ENCODE measurements around the gene RTBDN.

Gene RTBDN

DNA sequence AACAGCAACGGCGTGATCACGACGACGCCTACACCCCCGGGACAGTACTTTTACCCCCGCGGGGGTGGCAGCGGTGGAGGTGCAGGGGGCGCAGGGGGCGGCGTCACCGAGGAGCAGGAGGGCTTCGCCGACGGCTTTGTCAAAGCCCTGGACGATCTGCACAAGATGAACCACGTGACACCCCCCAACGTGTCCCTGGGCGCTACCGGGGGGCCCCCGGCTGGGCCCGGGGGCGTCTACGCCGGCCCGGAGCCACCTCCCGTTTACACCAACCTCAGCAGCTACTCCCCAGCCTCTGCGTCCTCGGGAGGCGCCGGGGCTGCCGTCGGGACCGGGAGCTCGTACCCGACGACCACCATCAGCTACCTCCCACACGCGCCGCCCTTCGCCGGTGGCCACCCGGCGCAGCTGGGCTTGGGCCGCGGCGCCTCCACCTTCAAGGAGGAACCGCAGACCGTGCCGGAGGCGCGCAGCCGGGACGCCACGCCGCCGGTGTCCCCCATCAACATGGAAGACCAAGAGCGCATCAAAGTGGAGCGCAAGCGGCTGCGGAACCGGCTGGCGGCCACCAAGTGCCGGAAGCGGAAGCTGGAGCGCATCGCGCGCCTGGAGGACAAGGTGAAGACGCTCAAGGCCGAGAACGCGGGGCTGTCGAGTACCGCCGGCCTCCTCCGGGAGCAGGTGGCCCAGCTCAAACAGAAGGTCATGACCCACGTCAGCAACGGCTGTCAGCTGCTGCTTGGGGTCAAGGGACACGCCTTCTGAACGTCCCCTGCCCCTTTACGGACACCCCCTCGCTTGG lies 42.1 kb downstream of the RTBDN start:
- peak; percentile 72 for DNase-seq (ENCODE audit: low read depth)

GRCh38 chr19:12791345-12792050 lies 42.9 kb downstream of the RTBDN start, which contains the start of gene JUNB:
JUNB (plus strand) TSS chr19:12791486; CDS start chr19:12791772, 286 bp downstream.
- DNase-seq (ENCODE audit: low read depth): peak; percentile 95

GRCh38 chr19:12790628-12791344 lies 43.6 kb downstream of the RTBDN start:
- no peak for DNase-seq (ENCODE audit: low read depth)

GRCh38 chr19:12789904-12790619 lies 44.3 kb downstream of the RTBDN start:
- peak; percentile 87 for DNase-seq (ENCODE audit: low read depth)

DNA sequence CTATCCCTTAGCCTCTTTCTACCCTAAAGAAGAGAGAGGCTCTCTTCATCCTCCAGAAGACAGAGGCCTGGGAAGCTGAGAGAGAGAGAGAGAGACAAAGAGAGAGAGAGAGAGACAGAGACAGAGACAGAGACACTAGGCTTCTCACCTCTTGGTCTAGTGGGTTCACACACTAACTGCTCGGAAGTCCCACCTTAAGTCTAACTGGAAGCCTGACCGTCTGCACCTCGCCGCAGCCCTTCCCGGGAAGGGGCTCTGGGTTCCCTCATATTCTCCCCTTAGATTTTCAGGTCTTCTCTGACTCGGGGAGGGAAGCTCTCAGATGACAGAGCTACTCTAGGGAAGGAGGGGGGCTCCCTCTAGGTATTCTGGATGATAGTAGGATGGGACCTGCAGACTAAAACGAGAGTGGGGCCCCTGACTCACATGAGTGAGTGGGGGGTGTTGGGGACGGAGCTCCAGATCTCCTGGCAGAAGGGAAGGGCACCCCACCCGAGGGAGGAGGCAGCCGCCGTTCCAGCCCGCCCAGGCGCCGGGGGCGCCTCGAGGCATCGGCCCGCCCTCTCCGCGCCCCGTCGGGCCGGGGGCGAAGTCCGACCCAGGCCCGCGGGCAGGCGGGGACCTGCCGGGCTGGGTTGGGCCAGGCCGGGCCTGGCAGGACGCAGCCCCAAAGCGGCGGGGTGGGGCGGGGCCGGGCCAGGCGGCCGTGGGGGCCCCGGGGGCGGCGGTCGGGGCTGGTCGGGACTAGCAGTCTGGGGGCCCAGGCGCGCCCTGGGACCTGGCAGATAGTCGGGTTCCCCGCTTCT lies 45.1 kb downstream of the RTBDN start:
- no peak for DNase-seq (ENCODE audit: low read depth)

- peak; percentile 25 for DNase-seq (ENCODE audit: low read depth)
These were observed 45.7 kb downstream of the RTBDN start for GRCh38 chr19:12788682-12789097.

- no peak for DNase-seq (ENCODE audit: low read depth)
These were observed 46.2 kb downstream of the RTBDN start for GRCh38 chr19:12788042-12788681.

DNA sequence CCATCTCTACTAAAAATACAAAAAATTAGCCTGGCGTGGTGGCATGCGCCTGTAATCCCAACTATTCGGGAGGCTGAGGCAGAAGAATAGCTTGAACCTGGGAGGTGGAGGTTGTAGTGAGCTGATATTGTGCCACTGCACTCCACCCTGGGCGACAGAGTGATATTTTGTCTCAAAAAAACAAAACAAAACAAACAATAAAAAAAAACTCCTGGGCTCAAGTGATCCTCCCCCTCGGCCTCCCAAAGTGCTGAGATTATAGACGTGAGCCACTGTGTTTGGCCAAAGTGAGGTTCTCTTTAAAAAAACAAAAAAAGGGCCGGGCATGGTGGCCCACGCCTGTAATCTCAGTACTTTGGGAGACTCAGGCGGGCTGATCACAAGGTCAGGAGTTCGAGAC lies 46.9 kb downstream of the RTBDN start:
- DNase-seq (ENCODE audit: low read depth): no peak

DNA sequence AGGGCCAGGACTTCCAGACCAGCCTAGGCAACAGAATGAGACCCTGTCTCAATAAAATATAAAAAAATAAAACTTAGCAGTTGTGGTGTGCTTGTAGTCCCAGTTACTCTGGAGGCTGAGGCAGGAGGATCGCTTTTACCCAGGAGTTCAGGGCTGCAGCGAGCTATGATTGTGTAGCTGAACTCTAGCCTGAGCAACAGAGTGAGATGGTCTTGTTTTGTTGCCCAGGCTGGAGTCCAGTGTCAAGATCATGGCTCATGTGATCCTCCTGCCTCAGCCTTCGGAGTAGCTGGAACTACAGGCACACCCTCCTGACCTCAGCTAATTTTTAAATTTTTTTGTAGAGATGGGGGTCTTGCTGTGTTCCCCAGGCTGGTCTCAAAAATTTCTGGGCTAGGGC lies 47.4 kb downstream of the RTBDN start:
- no peak for DNase-seq (ENCODE audit: low read depth)

DNA sequence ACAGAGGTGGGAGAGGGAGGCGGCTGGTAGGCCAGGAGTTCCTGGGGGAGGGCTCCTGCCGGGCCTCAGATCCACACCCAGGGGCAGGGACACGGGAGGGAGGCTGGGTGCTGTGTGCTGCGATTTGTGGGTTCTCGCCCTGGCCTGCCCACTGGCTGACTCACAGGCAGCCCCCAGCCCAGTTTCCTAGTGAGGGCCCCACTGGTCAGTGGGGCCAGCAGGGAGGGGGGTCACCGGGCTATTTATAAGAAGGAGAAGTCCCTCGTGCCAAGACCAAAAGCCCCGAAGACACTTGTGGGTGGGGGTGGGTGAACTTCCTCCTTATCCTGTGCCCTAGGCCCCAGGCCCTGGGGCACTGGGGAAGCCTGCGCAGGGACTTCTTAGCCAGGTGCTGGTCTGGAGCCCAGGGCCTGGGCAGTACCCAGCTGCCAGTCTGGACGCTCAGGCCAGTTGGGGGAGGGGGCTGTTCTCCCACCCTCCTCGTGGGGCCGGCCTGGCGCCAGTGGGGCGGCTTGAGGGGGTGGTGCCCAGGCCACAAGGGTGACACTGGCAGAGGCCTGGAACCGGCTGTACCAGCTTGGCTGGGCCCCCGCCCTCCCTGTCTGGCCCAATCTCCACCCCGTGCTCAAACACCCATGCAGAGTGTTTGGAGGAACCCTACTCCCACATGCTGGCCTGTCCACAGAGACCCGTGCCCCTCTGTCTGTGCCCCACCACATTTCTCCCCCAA lies 48.1 kb downstream of the RTBDN start:
- peak; percentile 19 for DNase-seq (ENCODE audit: low read depth)

DNA sequence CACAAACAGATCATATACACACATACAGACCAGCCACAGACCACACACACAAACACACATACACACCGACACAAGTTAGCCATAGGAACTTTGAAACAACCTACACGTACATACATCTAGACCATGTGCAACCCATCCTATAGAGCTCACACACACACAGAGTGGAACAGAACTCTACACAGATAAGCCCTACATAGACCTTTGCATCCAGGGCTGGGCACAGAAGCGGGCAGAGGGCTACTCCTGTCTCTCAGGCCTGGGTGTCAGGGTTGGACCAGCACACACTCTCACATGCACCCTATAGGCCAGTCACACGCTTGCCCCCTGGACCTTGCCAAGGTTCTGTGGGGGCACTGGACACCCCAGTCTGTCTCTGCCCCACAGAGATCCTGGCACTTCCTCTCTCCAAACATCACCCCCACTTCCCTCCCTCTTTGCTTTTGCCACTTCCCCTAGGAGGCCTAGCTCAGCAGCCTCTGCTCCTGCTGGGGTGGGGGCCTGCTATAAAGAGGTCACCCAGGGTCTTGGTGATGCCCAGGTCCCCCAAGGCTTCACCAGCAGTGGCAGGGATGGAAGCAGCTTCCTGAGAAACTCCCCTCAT lies 48.8 kb downstream of the RTBDN start:
- DNase-seq (ENCODE audit: low read depth): no peak

DNA sequence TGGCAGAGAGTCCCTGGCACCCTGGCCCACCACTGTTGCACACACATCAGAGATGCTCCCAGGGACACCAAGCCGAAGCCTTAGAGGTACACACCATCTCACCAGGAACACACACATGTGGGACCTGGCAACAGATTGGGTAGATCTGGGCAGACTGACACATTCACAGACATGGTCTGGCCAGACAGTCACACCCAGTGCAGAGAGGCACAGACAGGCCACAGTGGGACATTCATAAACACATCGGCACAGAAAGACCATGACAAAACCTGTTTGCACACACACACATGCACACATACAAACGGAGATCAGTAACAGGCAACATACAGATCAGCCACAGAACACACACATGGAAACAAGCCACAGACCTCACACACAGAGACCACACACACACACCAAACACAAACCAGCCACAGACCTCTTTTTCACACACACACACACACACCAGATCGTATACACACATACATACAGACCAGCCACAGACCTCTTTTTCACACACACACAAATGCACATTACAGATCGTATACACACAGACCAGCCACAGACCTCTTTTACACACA lies 49.4 kb downstream of the RTBDN start:
- DNase-seq (ENCODE audit: low read depth): peak; percentile 15

- DNase-seq (ENCODE audit: low read depth): no peak
These were observed 49.9 kb downstream of the RTBDN start for GRCh38 chr19:12784394-12784870.

GRCh38 chr19:12783849-12784393 lies 50.5 kb downstream of the RTBDN start:
- no peak for DNase-seq (ENCODE audit: low read depth)

DNA sequence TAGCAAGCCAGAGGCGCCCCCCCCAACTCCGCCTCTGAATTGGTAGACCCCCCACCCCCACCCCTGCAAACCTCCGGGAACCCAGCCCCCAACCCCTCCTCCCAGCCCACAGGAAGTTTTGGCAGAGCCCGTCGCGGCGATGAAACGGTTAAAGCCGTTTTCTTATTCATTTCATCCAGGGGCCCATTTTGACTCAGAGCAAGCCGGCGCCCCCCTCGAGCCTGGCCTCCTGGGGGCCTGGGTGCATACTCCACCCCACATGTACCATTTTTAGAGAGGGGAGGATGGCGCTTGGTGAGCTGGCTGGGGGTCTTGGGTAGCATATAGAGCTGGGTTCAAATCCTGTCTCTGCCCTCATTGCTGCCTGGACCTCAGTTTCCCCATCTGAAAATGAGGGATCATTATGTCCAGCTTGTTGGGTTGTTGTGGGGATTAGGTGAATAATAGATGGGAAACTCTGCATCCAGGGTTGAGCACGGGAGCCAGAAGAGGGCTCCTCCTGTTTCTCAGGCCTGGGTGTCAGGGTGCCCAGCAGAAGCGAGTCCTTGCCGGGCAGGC lies 51.0 kb downstream of the RTBDN start:
- peak; percentile 25 for DNase-seq (ENCODE audit: low read depth)

DNA sequence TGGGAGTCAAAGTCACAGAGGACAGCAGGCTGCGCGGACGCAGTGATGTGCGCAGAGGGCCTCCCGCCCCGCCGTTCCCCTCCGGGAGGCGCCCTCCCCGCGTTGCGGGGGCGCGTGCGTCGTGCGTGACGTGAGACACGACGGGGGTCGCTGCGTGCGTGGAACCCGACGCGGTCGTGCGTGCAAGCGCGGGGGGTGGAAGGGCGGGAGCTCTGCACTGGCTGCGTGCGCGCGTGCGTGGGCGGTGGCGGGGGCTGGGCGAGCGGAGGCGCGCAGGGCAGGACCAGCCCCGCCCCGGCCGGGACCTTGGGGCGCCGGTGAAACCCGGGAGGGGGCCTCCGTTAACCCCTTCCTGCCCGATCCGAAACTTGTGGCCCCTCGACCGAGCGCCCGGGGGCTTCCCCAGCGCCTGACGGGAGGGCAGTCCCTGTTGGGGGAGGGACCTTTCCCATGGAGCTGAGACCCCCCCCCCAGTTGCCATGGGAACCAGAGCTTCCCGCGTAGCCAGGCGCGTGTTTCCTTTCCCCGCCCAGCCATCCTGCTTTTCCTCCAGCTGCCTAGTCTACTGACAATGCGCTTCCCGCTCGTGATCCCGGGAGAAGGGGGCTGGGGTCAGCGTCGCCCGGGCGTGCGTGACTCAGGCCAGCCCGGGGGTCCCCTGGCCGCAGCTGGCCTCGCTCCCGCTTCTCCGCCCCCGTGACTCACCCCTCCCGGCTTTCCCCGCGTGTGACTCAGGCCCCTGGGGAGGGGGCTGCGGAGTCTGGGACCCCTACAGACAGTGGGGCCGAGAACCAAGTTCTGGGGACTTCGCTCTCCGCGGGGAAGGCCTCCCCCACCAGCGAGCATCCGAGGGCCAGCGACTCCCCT lies 51.7 kb downstream of the RTBDN start:
- DNase-seq (ENCODE audit: low read depth): peak; percentile 88

GRCh38 chr19:12782174-12782423 lies 52.3 kb downstream of the RTBDN start:
- DNase-seq (ENCODE audit: low read depth): no peak
